KMS-11 (cell line): Measurements from ENCODE around the gene EIF5A.

Experiments
- H2AFZ ChIP-seq: fragments of 200-600 bp; sonication (generic); 2 replicates; pipeline ENCODE4 v1.6.1; 2016; ENCODE audit warnings: antibody characterized with exemption, mixed run types, low read depth
- H3K27ac ChIP-seq: fragments of 200-600 bp; sonication (generic); 2 replicates; pipeline ENCODE4 v1.6.1; 2016; ENCODE audit warnings: mild to moderate bottlenecking, mixed run types
- H3K27me3 ChIP-seq: fragments of 200-600 bp; sonication (generic); 2 replicates; pipeline ENCODE4 v1.6.1; 2017; ENCODE audit warnings: mild to moderate bottlenecking, low read depth, mixed run types, moderate library complexity; ENCODE audit not compliant: insufficient read depth
- H3K36me3 ChIP-seq: fragments of 200-600 bp; sonication (generic); 2 replicates; pipeline ENCODE4 v1.6.1; 2017; ENCODE audit warnings: mild to moderate bottlenecking, mixed run types; ENCODE audit not compliant: insufficient read depth
- H3K4me1 ChIP-seq: fragments of 200-600 bp; sonication (generic); 2 replicates; pipeline ENCODE4 v1.6.1; 2016; ENCODE audit warnings: mild to moderate bottlenecking, low read depth, mixed run types; ENCODE audit not compliant: poor library complexity, severe bottlenecking
- H3K4me2 ChIP-seq: fragments of 200-600 bp; sonication (generic); 2 replicates; pipeline ENCODE4 v1.7.0; 2016; ENCODE audit warnings: mild to moderate bottlenecking, mixed run types
- H3K4me3 ChIP-seq: fragments of 200-600 bp; sonication (generic); IDR thresholded peaks from 2 replicates; pipeline ENCODE4 v1.6.1; 2017; ENCODE audit warnings: low read depth, low read length, mixed read lengths; ENCODE audit not compliant: insufficient read depth
- H3K79me2 ChIP-seq: fragments of 200-600 bp; sonication (generic); 2 replicates; pipeline ENCODE4 v1.6.1; 2016; ENCODE audit warnings: low read depth, mixed run types; ENCODE audit not compliant: insufficient read depth
- H3K9ac ChIP-seq: fragments of 200-600 bp; sonication (generic); 2 replicates; pipeline ENCODE4 v1.6.1; 2016; ENCODE audit warnings: mild to moderate bottlenecking, mixed run types
- H4K20me1 ChIP-seq: fragments of 200-600 bp; sonication (generic); 2 replicates; pipeline ENCODE4 v1.6.1; 2016; ENCODE audit warnings: mild to moderate bottlenecking, mixed run types; ENCODE audit not compliant: insufficient read depth
- CTCF ChIP-seq: fragments of 200-600 bp; sonication (generic); conservative IDR thresholded peaks from 2 replicates; pipeline ENCODE4 v1.6.1; 2017; ENCODE audit warnings: low read depth, mild to moderate bottlenecking, antibody characterized with exemption, low read length, moderate library complexity, mixed read lengths

Gene EIF5A

GRCh38 chr17:7283471-7284216 lies 23.8 kb upstream of the EIF5A start:
- Histone ChIP-seq H3K4me3 (no peak overlapping the region), H2AFZ (no peak overlapping the region), H3K4me1 (no peaks in the 10 kb centered on the region), H3K79me2 (no peaks in the 10 kb centered on the region), H3K27me3 (no peaks in the 10 kb centered on the region), H4K20me1 (no peaks in the 10 kb centered on the region), H3K27ac (no peak overlapping the region), H3K4me2 (no peak overlapping the region), H3K36me3 (no peaks in the 10 kb centered on the region), H3K9ac (no peak overlapping the region)
- TF ChIP-seq CTCF, result no peak

GRCh38 chr17:7284911-7285310 lies 22.5 kb upstream of the EIF5A start:
- no peak for TF ChIP-seq CTCF
- Histone ChIP-seq H3K79me2 (no peaks in the 10 kb centered on the region), H3K9ac (no peak overlapping the region), H3K4me2 (no peak overlapping the region), H3K36me3 (no peaks in the 10 kb centered on the region), H3K27me3 (no peaks in the 10 kb centered on the region), H3K4me1 (no peaks in the 10 kb centered on the region), H4K20me1 (no peaks in the 10 kb centered on the region), H3K4me3 (no peak overlapping the region), H2AFZ (no peak overlapping the region), H3K27ac (no peak overlapping the region)

- Histone ChIP-seq H3K4me1 (no peaks in the 10 kb centered on the region), H3K27ac (no peak overlapping the region), H4K20me1 (no peaks in the 10 kb centered on the region), H2AFZ (no peak overlapping the region), H3K4me3 (no peak overlapping the region), H3K4me2 (no peak overlapping the region), H3K79me2 (no peaks in the 10 kb centered on the region), H3K27me3 (0 out of 2 replicates have a peak, but pooled peaks cover 2% of the 10 kb centered on the region), H3K9ac (no peak overlapping the region), H3K36me3 (no peaks in the 10 kb centered on the region)
- no peak for TF ChIP-seq CTCF
Measured at GRCh38 chr17:7285679-7286078, 21.7 kb upstream of the EIF5A start.

GRCh38 chr17:7289256-7290032 lies 18.0 kb upstream of the EIF5A start:
- Histone ChIP-seq H3K9ac (no peak overlapping the region), H3K4me3 (no peak overlapping the region), H3K4me1 (no peaks in the 10 kb centered on the region), H3K27me3 (0 out of 2 replicates have a peak, but pooled peaks cover 2% of the 10 kb centered on the region), H3K79me2 (no peaks in the 10 kb centered on the region), H3K36me3 (no peaks in the 10 kb centered on the region), H4K20me1 (no peaks in the 10 kb centered on the region), H3K27ac (no peak overlapping the region), H3K4me2 (no peak overlapping the region), H2AFZ (no peak overlapping the region)
- no peak for TF ChIP-seq CTCF
